GM23338 (cell line): ENCODE results near the gene TPGS1.

Source experiments
- CREB1 ChIP-seq: fragments of 250-450 bp; sonication (Bioruptor Pico); IDR thresholded peaks from 2 replicates; pipeline ENCODE4 v1.5.0; 2020; ENCODE audit warnings: low read depth, mild to moderate bottlenecking, moderate library complexity
- EZH2 ChIP-seq: fragments of 200-600 bp; sonication (generic); IDR thresholded peaks from one replicate; pipeline ENCODE4 v1.8.0; 2017; ENCODE audit warnings: antibody characterized with exemption, mild to moderate bottlenecking, low read depth; ENCODE audit not compliant: unreplicated experiment
- EZH2phosphoT487 ChIP-seq: fragments of 200-600 bp; sonication (generic); IDR thresholded peaks from one replicate; pipeline ENCODE4 v1.8.1; 2018; ENCODE audit warnings: antibody characterized with exemption; ENCODE audit not compliant: unreplicated experiment
- JUNB ChIP-seq: IDR thresholded peaks from one replicate; pipeline ENCODE4 v1.6.1; 2016; ENCODE audit warnings: antibody characterized with exemption; ENCODE audit not compliant: unreplicated experiment
- POLR2AphosphoS5 ChIP-seq: IDR thresholded peaks from 2 replicates; pipeline ENCODE4 v1.6.1; 2016; ENCODE audit warnings: antibody characterized with exemption, low read depth
- ZNF114 ChIP-seq: fragments of 250-450 bp; sonication (Bioruptor Pico); IDR thresholded peaks from 2 replicates; pipeline ENCODE4 v1.5.0; 2020; ENCODE audit warnings: mild to moderate bottlenecking, moderate library complexity
- ZNF331 ChIP-seq: fragments of 250-450 bp; sonication (Bioruptor Pico); IDR thresholded peaks from 2 replicates; pipeline ENCODE4 v1.5.0; 2020; ENCODE audit warnings: low read depth, mild to moderate bottlenecking, moderate library complexity
- TF ChIP-seq, protein P1 (sequence below): IDR thresholded peaks from one replicate; pipeline ENCODE4 v1.6.1; 2018; ENCODE audit warnings: antibody characterized with exemption; ENCODE audit not compliant: unreplicated experiment
- TF ChIP-seq, protein P2 (sequence below), 2 experiments: fragments of 200-600 bp in 1 of 2; sonication (generic) in 1 of 2; conservative IDR thresholded peaks; 2 replicates each; pipeline versions ENCODE4 v1.5.1 to v1.6.1; 2016 to 2017; ENCODE audit warnings: antibody characterized with exemption in 2 of 2, low read depth in 2 of 2, mild to moderate bottlenecking in 2 of 2, moderate library complexity in 1 of 2
- TF ChIP-seq, protein P3 (sequence below): fragments of 250-450 bp; sonication (Bioruptor Pico); IDR thresholded peaks from 2 replicates; pipeline ENCODE4 v1.5.0; 2020; ENCODE audit warnings: mild to moderate bottlenecking, moderate library complexity
- TF ChIP-seq, protein P4 (sequence below): IDR thresholded peaks from 2 replicates; pipeline ENCODE4 v1.6.1; 2016; ENCODE audit warnings: antibody characterized with exemption

- TF ChIP-seq POLR2AphosphoS5, result no peak
- TF ChIP-seq, protein P1, sequence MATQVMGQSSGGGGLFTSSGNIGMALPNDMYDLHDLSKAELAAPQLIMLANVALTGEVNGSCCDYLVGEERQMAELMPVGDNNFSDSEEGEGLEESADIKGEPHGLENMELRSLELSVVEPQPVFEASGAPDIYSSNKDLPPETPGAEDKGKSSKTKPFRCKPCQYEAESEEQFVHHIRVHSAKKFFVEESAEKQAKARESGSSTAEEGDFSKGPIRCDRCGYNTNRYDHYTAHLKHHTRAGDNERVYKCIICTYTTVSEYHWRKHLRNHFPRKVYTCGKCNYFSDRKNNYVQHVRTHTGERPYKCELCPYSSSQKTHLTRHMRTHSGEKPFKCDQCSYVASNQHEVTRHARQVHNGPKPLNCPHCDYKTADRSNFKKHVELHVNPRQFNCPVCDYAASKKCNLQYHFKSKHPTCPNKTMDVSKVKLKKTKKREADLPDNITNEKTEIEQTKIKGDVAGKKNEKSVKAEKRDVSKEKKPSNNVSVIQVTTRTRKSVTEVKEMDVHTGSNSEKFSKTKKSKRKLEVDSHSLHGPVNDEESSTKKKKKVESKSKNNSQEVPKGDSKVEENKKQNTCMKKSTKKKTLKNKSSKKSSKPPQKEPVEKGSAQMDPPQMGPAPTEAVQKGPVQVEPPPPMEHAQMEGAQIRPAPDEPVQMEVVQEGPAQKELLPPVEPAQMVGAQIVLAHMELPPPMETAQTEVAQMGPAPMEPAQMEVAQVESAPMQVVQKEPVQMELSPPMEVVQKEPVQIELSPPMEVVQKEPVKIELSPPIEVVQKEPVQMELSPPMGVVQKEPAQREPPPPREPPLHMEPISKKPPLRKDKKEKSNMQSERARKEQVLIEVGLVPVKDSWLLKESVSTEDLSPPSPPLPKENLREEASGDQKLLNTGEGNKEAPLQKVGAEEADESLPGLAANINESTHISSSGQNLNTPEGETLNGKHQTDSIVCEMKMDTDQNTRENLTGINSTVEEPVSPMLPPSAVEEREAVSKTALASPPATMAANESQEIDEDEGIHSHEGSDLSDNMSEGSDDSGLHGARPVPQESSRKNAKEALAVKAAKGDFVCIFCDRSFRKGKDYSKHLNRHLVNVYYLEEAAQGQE, result no peak
- TF ChIP-seq, protein P2, sequence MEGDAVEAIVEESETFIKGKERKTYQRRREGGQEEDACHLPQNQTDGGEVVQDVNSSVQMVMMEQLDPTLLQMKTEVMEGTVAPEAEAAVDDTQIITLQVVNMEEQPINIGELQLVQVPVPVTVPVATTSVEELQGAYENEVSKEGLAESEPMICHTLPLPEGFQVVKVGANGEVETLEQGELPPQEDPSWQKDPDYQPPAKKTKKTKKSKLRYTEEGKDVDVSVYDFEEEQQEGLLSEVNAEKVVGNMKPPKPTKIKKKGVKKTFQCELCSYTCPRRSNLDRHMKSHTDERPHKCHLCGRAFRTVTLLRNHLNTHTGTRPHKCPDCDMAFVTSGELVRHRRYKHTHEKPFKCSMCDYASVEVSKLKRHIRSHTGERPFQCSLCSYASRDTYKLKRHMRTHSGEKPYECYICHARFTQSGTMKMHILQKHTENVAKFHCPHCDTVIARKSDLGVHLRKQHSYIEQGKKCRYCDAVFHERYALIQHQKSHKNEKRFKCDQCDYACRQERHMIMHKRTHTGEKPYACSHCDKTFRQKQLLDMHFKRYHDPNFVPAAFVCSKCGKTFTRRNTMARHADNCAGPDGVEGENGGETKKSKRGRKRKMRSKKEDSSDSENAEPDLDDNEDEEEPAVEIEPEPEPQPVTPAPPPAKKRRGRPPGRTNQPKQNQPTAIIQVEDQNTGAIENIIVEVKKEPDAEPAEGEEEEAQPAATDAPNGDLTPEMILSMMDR (conservative IDR thresholded peaks at IDR 0.05; ENCODE audit: low read depth in 2 of 2), result no peak
- no peak for TF ChIP-seq EZH2
- TF ChIP-seq EZH2phosphoT487, result no peak
- TF ChIP-seq, protein P3, sequence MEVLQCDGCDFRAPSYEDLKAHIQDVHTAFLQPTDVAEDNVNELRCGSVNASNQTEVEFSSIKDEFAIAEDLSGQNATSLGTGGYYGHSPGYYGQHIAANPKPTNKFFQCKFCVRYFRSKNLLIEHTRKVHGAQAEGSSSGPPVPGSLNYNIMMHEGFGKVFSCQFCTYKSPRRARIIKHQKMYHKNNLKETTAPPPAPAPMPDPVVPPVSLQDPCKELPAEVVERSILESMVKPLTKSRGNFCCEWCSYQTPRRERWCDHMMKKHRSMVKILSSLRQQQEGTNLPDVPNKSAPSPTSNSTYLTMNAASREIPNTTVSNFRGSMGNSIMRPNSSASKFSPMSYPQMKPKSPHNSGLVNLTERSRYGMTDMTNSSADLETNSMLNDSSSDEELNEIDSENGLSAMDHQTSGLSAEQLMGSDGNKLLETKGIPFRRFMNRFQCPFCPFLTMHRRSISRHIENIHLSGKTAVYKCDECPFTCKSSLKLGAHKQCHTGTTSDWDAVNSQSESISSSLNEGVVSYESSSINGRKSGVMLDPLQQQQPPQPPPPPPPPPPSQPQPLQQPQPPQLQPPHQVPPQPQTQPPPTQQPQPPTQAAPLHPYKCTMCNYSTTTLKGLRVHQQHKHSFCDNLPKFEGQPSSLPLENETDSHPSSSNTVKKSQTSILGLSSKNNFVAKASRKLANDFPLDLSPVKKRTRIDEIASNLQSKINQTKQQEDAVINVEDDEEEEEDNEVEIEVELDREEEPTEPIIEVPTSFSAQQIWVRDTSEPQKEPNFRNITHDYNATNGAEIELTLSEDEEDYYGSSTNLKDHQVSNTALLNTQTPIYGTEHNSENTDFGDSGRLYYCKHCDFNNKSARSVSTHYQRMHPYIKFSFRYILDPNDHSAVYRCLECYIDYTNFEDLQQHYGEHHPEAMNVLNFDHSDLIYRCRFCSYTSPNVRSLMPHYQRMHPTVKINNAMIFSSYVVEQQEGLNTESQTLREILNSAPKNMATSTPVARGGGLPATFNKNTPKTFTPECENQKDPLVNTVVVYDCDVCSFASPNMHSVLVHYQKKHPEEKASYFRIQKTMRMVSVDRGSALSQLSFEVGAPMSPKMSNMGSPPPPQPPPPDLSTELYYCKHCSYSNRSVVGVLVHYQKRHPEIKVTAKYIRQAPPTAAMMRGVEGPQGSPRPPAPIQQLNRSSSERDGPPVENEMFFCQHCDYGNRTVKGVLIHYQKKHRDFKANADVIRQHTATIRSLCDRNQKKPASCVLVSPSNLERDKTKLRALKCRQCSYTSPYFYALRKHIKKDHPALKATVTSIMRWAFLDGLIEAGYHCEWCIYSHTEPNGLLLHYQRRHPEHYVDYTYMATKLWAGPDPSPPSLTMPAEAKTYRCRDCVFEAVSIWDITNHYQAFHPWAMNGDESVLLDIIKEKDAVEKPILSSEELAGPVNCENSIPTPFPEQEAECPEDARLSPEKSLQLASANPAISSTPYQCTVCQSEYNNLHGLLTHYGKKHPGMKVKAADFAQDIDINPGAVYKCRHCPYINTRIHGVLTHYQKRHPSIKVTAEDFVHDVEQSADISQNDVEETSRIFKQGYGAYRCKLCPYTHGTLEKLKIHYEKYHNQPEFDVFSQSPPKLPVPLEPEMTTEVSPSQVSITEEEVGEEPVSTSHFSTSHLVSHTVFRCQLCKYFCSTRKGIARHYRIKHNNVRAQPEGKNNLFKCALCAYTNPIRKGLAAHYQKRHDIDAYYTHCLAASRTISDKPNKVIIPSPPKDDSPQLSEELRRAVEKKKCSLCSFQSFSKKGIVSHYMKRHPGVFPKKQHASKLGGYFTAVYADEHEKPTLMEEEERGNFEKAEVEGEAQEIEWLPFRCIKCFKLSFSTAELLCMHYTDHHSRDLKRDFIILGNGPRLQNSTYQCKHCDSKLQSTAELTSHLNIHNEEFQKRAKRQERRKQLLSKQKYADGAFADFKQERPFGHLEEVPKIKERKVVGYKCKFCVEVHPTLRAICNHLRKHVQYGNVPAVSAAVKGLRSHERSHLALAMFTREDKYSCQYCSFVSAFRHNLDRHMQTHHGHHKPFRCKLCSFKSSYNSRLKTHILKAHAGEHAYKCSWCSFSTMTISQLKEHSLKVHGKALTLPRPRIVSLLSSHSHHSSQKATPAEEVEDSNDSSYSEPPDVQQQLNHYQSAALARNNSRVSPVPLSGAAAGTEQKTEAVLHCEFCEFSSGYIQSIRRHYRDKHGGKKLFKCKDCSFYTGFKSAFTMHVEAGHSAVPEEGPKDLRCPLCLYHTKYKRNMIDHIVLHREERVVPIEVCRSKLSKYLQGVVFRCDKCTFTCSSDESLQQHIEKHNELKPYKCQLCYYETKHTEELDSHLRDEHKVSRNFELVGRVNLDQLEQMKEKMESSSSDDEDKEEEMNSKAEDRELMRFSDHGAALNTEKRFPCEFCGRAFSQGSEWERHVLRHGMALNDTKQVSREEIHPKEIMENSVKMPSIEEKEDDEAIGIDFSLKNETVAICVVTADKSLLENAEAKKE (CRISPR knock-in tag), result no peak
- no peak for TF ChIP-seq ZNF331 (CRISPR knock-in tag)
- TF ChIP-seq JUNB, result no peak
- TF ChIP-seq CREB1 (CRISPR knock-in tag), result no peak
- no peak for TF ChIP-seq ZNF114 (CRISPR knock-in tag)
- TF ChIP-seq, protein P4, sequence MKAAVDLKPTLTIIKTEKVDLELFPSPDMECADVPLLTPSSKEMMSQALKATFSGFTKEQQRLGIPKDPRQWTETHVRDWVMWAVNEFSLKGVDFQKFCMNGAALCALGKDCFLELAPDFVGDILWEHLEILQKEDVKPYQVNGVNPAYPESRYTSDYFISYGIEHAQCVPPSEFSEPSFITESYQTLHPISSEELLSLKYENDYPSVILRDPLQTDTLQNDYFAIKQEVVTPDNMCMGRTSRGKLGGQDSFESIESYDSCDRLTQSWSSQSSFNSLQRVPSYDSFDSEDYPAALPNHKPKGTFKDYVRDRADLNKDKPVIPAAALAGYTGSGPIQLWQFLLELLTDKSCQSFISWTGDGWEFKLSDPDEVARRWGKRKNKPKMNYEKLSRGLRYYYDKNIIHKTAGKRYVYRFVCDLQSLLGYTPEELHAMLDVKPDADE, result no peak
Observed at GRCh38 chr19:560121-560520, 52.8 kb downstream of the TPGS1 start.
